GM18951 (cell line): ENCODE results near the gene PNPO.
"Not testable (repeated sequence)": the region's sequence is repeated elsewhere in the genome, so short reads cannot be mapped to it uniquely, and the experiment has no call there.

Experiments
- POLR2A ChIP-seq: IDR thresholded peaks from 4 replicates; pipeline ENCODE4 v1.6.1; 2011; ENCODE audit warnings: mild to moderate bottlenecking; ENCODE audit not compliant: insufficient read length, insufficient read depth; ENCODE audit errors: extremely low read depth
- in situ Hi-C: fragments of 300-500 bp; cut with MboI; formaldehyde crosslinking; loops from one replicate; pipeline ENCODE4 v1.12.0; 2022; ENCODE audit warnings: low sequenced_read_pairs, mixed read lengths, inconsistent platforms; ENCODE audit not compliant: unreplicated experiment

The PNPO gene

GRCh38 chr17:47986520-47986919 lies 45.1 kb downstream of the PNPO start:
- TF ChIP-seq POLR2A = no peak
- in situ Hi-C loops = no loop called here

DNA sequence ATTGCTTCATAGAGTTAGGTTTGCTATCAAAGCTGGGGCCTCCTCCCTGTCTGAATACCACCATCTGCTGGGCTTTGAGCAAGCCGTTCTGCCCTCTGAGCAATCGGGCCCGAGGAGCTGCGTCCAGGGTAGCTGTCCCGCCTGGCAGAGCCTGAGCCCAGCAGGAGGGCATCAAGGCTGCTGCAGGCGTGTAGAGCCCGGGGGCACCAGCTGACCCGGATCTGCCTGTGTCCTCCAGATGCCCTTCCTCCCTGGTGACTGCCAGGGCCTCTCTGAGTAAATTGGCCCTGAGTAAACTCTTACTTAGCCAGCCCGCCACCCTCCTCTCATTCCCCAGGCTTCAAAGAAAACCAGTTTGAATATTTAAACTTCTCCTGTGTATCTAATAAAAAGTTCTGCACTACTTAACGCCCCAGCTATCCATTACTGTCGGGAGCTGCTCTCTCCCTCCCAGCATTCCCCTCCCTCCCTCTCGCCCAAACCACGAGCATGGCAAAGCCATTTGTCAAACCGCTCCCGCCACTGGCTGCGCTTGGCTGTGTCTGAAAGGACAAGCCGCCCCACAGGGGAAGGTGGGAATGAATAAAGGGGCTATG lies 46.0 kb downstream of the PNPO start:
- in situ Hi-C loops = no loop called here
- TF ChIP-seq POLR2A = no peak

GRCh38 chr17:47988445-47988844 lies 47.1 kb downstream of the PNPO start:
- in situ Hi-C loops = not testable (repeated sequence)

GRCh38 chr17:47989159-47989558 lies 47.8 kb downstream of the PNPO start:
- no peak for TF ChIP-seq POLR2A
- in situ Hi-C loops = no loop called here

DNA sequence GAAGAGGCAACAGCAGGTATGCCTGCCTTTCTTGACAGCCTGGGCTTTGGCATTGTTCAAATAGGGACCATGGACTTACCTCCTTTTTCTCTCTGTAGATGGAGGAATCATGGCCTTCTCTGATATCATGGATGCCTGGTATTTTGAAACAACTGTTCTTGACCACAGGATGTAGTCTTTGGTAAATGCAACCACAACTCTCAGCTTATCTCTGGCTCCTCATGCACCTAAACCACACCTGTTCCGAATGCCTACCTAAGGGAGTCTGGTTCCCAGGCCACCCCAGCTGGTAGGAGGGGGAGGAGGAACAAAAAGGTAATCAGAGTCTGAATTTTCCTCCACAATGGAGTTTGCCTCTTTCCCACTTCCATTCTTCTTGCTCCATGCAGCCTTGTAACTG lies 48.3 kb downstream of the PNPO start:
- in situ Hi-C loops = no loop called here
- TF ChIP-seq POLR2A = no peak

DNA sequence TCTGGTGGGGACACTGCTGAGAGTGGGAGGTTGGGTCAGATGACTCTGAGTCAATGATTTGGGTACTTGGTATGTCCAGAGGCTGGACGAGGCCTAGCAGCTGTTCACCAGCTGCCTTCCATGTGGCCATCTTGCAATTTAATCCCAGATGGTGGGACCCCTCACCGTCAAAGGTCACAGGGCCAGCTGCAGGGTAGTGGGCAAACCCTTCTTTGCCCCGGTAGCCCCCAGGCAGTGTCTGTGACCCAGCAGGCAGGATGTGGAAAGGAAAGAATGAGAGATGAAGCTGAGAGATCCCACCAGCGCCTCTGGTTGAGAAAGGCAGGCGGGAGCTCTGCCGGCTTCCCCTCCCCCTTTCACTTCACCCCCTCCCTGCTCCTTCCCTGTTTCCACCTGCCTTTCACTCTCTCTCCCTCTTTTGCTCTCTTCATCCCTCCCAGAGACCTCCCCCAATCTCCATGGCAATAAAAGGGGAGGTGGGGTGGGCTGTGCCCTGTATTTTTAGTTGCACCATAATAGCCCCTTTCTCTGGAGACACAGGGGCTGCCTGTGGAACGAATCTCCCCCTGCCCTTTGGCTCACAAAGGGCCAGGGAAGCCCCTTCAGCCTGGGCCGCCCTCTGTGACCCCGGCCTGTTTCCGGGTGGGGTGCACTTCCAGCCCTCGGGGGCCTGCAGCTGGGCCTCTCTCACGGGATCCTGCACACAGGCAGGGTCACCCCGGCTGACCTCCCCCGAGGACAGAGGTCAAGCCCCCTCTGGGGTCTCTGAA lies 49.8 kb downstream of the PNPO start:
- TF ChIP-seq POLR2A = no peak
- in situ Hi-C loops = no loop called here

DNA sequence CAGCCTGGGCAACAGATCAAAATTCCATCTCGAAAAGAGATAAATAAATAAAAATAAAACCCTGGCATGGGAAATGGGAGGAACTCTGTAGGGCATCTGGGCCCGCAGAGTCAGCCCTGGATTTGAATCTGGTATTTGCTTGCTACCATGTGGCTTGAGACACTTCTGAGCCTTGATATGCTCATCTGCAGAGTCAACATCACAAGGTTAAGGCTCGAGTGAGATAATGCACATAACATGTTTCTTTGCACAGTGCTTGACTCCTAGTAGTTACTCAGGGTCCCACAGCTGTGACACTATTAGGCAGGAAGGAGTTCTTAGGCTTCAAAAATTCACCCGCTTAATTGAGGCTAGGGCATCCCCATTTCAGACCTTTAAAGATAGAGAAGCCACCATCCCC lies 50.8 kb downstream of the PNPO start:
- TF ChIP-seq POLR2A = no peak
- in situ Hi-C loops = no loop called here

DNA sequence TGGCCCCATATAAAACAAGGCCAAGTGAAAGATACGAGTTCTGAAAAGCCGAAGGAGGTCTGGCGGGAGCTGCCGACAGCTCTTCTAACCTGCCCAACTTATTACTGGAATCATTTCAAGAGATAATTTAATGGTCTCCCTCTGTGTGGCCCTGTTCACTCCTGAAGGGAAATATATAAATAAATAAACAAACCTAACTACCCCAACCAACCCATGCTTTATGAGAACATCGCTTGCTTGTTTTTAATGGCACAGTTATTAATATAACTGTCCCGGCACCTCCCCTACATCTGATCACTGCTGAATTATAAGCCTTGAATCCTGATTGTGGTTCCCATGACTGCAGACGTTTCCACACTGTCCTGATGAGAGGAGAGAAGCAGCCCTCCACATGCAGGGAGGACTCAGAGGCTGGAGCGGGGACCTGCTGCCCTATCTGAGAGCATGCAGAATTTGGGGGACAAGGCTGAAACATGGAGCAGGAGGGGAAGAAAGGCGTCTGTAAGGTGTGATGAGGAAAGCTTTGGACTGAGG lies 51.7 kb downstream of the PNPO start:
- no peak for TF ChIP-seq POLR2A
- in situ Hi-C loops = no loop called here

DNA sequence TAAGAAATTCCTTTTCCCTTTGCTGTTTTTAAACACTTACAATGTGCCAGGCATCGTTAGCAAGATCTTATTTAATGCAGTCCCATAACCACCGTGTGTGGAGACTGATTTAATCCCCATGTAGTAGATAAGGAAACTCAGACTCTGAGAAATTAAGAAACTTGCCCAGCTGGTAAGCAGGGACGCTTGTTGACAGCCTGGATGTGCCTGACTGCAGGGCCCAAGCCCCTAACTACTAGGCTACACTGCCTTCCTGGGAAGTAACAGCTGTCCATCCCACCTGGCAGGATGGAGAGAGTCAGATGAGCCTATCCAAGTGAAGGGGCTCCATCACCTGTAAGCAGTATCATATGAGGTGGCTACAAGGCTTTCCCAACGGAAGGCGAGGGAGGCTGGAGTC lies 52.6 kb downstream of the PNPO start:
- in situ Hi-C loops = no loop called here
- TF ChIP-seq POLR2A = no peak

DNA sequence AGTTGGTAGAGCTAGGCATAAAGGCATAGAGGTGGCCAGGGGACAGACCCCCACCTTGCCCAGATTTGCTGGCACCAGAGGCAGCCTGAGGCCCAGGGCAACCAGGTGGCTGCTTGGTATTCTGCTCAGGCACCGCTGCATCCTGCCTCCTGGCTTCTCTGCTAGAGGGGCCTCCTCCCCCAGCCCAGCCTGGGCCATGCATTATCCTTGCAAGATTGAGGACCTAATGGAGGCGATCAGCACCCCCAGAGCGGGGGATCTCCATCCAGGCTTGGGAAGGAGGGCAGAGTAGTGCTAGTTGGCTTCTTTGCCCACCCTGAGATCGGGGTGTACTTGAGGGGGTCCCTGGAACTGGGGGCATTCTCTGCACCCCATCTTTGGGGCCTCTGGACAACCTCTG lies 53.4 kb downstream of the PNPO start:
- in situ Hi-C loops = no loop called here
- TF ChIP-seq POLR2A = no peak

- no peak for TF ChIP-seq POLR2A
These were observed 54.0 kb downstream of the PNPO start for GRCh38 chr17:47995241-47995935.

DNA sequence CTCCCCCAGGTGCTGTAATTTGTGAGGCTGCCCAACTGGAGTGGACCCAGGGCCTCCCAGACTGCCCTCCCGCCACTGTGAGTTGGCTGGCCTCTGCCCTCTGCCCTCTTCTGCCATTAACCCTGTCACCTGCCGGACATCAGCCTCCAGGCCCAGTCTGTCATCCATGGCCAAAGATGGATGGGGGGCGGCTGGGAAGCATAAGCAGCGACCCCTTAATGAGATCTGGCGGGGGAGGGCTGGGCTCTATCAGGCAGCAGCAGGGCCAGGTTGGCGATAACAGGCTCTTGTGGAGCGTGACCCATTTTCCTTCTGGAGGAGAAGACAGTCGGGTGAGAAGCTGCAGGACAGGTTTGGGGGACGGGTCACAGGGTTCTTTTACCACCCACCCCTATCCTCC lies 54.8 kb downstream of the PNPO start:
- in situ Hi-C loops = no loop called here
- no peak for TF ChIP-seq POLR2A

More at GRCh38 chr17:47995241-47995935, 54.0 kb downstream of the PNPO start:
- in situ Hi-C loops = no loop called here

- no peak for TF ChIP-seq POLR2A
- in situ Hi-C loops = no loop called here
These were observed 56.2 kb downstream of the PNPO start for GRCh38 chr17:47997586-47997985.

DNA sequence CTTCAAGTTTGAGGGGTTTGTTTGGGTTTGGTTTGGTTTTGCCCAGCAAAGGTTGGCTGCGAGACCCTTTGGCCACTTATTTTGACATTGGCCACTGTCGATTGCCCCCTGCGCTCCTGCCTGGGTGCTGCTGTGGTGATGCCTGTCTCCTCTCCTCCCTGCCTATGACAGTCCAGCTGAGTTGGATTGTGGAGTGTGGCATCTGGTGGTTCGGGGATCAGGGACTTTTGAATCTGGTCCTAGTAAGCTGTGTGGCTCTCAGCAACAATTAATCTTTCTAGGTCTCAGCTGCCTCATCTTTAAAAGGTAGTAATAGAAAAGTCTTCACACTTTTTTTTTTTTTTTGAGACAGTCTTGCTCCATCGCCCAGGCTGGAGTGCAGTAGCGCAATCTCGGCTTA lies 56.7 kb downstream of the PNPO start:
- no peak for TF ChIP-seq POLR2A
- in situ Hi-C loops = no loop called here
